ENCODE data around the gene CTNNA3.

The CTNNA3 gene

DNA sequence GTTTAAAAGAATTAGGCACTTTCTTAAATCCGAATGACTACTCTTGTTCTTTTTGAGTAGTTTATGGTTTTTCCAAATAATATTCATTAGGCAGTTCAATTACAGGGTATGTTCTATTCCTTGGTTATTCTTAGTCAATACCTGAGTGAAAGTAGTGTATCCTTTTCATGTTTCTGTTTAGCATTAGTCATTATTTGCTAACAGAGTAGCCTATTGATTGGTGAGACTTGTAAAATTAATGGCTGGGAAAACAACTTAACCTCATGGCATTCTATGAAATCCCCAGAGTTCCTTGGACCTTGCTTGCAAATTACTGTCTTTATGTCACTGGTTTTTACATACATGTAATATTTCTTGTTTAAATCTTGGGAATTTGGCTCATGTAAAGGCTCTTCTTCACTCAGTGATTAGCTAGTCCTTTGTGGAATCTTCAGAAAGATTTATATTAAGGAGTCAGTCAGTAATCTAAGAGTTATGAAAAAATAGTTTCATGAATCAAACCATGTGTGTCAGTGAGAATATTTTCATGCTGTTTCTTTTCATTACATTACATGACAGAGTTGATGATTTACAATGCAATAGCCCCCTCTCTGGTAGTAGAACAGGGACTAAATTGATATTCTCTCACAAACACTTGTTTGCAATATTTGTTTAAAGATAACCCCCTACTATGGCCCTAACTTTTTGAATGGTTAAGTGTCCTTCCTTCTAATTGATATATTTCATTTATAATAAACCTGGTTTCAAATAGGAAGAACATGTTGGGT is 851.6 kb downstream of the CTNNA3 start:
- Histone ChIP-seq H3K9ac (ENCODE audit: low read depth in 1 of 2, low read length in 2 of 2) (no peak overlapping the region), H3K27me3 (ENCODE audit: control insufficient read depth in 1 of 2, insufficient read depth in 2 of 2, low read length in 2 of 2) (no peaks in the 10 kb centered on the region), H3K4me3 (ENCODE audit: low read depth in 1 of 2, low read length in 2 of 2) (no peak overlapping the region), H3K36me3 (ENCODE audit: control insufficient read depth in 1 of 2, insufficient read depth in 2 of 2, low read length in 2 of 2) (no peaks in the 10 kb centered on the region), H3K9me3 (ENCODE audit: control insufficient read depth in 1 of 2, low read length in 2 of 2) (no peaks in the 10 kb centered on the region), H3K4me1 (ENCODE audit: control insufficient read depth in 1 of 2, insufficient read depth in 2 of 2, low read length in 2 of 2) (peaks cover 0 to 3% of the 10 kb centered on the region in 2 donors), H3K27ac (ENCODE audit: low read depth, low read length) (no peak overlapping the region)

DNA sequence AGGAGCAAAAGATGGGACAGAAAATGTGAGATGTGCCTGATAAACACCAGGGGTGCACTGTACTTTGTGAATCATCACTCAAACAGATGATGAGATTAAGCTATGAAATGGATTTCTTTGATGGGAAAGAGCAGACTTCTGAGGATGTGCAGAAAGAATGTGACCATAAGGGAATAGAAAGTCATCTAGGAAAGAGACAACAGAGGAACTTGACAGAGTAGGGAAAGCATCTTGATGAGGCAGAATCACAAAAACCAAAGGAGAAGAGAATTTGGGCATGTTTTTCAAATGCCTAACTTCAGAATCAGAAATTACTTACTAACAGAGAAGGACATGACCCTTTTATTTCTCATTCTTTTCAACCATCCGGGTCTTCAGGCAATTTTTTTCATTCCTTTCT is 852.6 kb downstream of the CTNNA3 start:
- H3K9me3 ChIP-seq (ENCODE audit: control insufficient read depth in 1 of 2, low read length in 2 of 2): no peaks in the 10 kb centered on the region
- peaks cover 0 to 3% of the 10 kb centered on the region in 2 donors for H3K4me1 ChIP-seq (ENCODE audit: control insufficient read depth in 1 of 2, insufficient read depth in 2 of 2, low read length in 2 of 2)
- no peak overlapping the region for H3K9ac ChIP-seq (ENCODE audit: low read depth in 1 of 2, low read length in 2 of 2)
- H3K36me3 ChIP-seq (ENCODE audit: control insufficient read depth in 1 of 2, insufficient read depth in 2 of 2, low read length in 2 of 2): no peaks in the 10 kb centered on the region
- no peaks in the 10 kb centered on the region for H3K27me3 ChIP-seq (ENCODE audit: control insufficient read depth in 1 of 2, insufficient read depth in 2 of 2, low read length in 2 of 2)
- H3K27ac ChIP-seq (ENCODE audit: low read depth, low read length): no peak overlapping the region
- H3K4me3 ChIP-seq (ENCODE audit: low read depth in 1 of 2, low read length in 2 of 2): no peak overlapping the region

DNA sequence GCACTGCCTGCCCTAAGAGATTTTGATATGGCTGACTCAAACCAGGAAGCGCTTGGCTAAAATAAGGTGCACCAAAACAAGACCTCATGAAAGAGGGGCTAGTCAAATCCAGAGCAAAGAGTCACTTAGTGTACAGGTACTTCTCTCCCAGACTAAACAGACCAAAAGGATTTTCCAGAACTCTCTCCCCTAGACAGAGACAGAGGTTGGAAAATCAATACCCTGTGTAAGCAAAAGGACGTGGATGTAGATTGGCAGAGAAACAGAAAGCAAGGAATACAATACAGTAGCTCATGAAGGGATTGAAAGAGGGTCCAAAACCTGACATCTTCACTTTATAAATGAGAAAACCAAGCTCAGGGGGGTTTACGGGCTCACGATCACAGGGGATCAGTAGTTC is 853.1 kb downstream of the CTNNA3 start:
- Histone ChIP-seq H3K27ac (ENCODE audit: low read depth, low read length) (no peak overlapping the region), H3K9ac (ENCODE audit: low read depth in 1 of 2, low read length in 2 of 2) (no peak overlapping the region), H3K4me1 (ENCODE audit: control insufficient read depth in 1 of 2, insufficient read depth in 2 of 2, low read length in 2 of 2) (peaks cover 0 to 3% of the 10 kb centered on the region in 2 donors), H3K4me3 (ENCODE audit: low read depth in 1 of 2, low read length in 2 of 2) (no peak overlapping the region), H3K27me3 (ENCODE audit: control insufficient read depth in 1 of 2, insufficient read depth in 2 of 2, low read length in 2 of 2) (no peaks in the 10 kb centered on the region), H3K36me3 (ENCODE audit: control insufficient read depth in 1 of 2, insufficient read depth in 2 of 2, low read length in 2 of 2) (no peaks in the 10 kb centered on the region), H3K9me3 (ENCODE audit: control insufficient read depth in 1 of 2, low read length in 2 of 2) (no peaks in the 10 kb centered on the region)

DNA sequence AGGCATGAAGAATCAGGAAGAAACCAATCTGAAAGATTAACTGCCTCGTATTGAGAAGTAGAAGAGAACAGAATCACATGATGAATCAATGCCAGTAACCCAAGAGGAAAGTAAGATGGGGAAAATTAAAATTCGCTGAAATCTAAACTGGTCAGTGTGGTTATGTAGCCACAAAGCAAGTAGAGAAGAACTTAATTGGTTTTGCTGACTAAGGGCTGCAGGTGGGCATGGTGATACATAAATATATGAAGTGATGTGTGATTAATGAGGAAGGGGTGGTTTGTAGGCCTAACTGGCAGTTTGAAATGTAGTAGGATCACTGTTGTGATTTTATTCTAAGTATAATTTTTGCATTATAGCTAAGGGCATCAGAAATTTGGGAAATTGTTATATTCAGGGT is 853.6 kb downstream of the CTNNA3 start:
- H3K4me3 ChIP-seq (ENCODE audit: low read depth in 1 of 2, low read length in 2 of 2): no peak overlapping the region
- H3K36me3 ChIP-seq (ENCODE audit: control insufficient read depth in 1 of 2, insufficient read depth in 2 of 2, low read length in 2 of 2): no peaks in the 10 kb centered on the region
- peaks cover 0 to 3% of the 10 kb centered on the region in 2 donors for H3K4me1 ChIP-seq (ENCODE audit: control insufficient read depth in 1 of 2, insufficient read depth in 2 of 2, low read length in 2 of 2)
- no peaks in the 10 kb centered on the region for H3K27me3 ChIP-seq (ENCODE audit: control insufficient read depth in 1 of 2, insufficient read depth in 2 of 2, low read length in 2 of 2)
- H3K27ac ChIP-seq (ENCODE audit: low read depth, low read length): no peak overlapping the region
- no peaks in the 10 kb centered on the region for H3K9me3 ChIP-seq (ENCODE audit: control insufficient read depth in 1 of 2, low read length in 2 of 2)
- H3K9ac ChIP-seq (ENCODE audit: low read depth in 1 of 2, low read length in 2 of 2): no peak overlapping the region

DNA sequence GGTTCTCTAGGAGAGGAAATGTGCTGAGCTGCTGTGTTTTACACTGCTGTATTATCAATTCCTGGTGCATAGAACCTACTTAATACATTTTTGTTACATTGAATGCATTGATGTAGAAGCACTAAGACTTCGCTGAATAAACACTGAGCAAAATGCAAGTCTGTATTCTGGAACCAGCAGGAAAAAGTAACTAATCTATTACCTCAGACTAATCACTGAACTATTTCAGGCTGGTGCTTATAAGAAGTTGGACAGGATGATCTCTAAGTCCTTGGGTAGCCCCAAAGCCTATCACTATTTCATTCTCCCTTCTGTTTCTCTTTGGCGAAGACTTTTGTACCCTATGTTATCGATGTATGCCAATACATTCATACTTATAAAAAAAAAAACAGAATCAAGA is 857.3 kb downstream of the CTNNA3 start:
- H3K9me3 ChIP-seq (ENCODE audit: control insufficient read depth in 1 of 2, low read length in 2 of 2): no peaks in the 10 kb centered on the region
- H3K27ac ChIP-seq (ENCODE audit: low read depth, low read length): no peak overlapping the region
- H3K36me3 ChIP-seq (ENCODE audit: control insufficient read depth in 1 of 2, insufficient read depth in 2 of 2, low read length in 2 of 2): no peaks in the 10 kb centered on the region
- H3K4me1 ChIP-seq (ENCODE audit: control insufficient read depth in 1 of 2, insufficient read depth in 2 of 2, low read length in 2 of 2): peaks cover 0 to 3% of the 10 kb centered on the region in 2 donors
- no peaks in the 10 kb centered on the region for H3K27me3 ChIP-seq (ENCODE audit: control insufficient read depth in 1 of 2, insufficient read depth in 2 of 2, low read length in 2 of 2)
- no peak overlapping the region for H3K9ac ChIP-seq (ENCODE audit: low read depth in 1 of 2, low read length in 2 of 2)
- H3K4me3 ChIP-seq (ENCODE audit: low read depth in 1 of 2, low read length in 2 of 2): no peak overlapping the region

DNA sequence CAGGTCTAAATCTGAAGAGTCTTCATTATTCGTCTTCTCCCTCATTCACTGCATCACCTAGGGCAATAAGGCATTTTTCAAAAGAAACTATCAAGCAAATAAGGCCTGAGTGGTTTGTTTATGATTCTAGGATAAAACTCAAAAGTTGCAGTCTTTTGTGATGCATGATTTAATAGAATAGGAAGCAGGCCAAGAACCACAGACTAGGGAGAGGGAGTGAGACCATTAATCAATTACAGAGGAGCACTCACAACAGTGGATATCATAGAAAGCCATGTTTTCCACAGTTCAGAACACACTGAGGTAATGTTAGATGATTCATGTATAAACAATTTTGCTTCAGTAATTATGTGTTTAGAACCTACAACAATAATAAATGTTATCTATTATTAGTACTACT is 858.0 kb downstream of the CTNNA3 start:
- H3K9ac ChIP-seq (ENCODE audit: low read depth in 1 of 2, low read length in 2 of 2): no peak overlapping the region
- peaks cover 0 to 3% of the 10 kb centered on the region in 2 donors for H3K4me1 ChIP-seq (ENCODE audit: control insufficient read depth in 1 of 2, insufficient read depth in 2 of 2, low read length in 2 of 2)
- H3K27me3 ChIP-seq (ENCODE audit: control insufficient read depth in 1 of 2, insufficient read depth in 2 of 2, low read length in 2 of 2): no peaks in the 10 kb centered on the region
- H3K9me3 ChIP-seq (ENCODE audit: control insufficient read depth in 1 of 2, low read length in 2 of 2): no peaks in the 10 kb centered on the region
- H3K27ac ChIP-seq (ENCODE audit: low read depth, low read length): no peak overlapping the region
- H3K36me3 ChIP-seq (ENCODE audit: control insufficient read depth in 1 of 2, insufficient read depth in 2 of 2, low read length in 2 of 2): no peaks in the 10 kb centered on the region
- H3K4me3 ChIP-seq (ENCODE audit: low read depth in 1 of 2, low read length in 2 of 2): no peak overlapping the region

DNA sequence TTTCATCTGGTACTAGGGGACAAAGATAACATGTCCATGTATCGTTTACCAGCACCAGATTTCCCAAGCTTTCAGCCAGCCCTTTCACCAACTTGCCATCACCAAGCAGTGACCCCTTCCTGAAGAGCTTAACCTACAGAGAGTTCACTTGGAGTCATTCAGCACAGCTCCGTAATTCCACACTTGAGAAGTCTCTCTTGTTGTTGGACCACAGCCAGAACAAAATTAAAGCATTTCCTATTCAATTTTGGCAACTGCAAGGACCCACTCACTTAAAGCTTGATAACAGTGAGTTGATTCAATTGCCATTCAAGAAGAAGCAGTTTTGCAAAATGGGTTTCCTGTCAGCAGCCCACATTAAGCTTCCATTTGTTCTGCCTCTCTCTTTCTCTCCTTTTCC is 858.7 kb downstream of the CTNNA3 start:
- H3K36me3 ChIP-seq (ENCODE audit: control insufficient read depth in 1 of 2, insufficient read depth in 2 of 2, low read length in 2 of 2): no peaks in the 10 kb centered on the region
- no peaks in the 10 kb centered on the region for H3K27me3 ChIP-seq (ENCODE audit: control insufficient read depth in 1 of 2, insufficient read depth in 2 of 2, low read length in 2 of 2)
- no peak overlapping the region for H3K4me3 ChIP-seq (ENCODE audit: low read depth in 1 of 2, low read length in 2 of 2)
- H3K9me3 ChIP-seq (ENCODE audit: control insufficient read depth in 1 of 2, low read length in 2 of 2): no peaks in the 10 kb centered on the region
- H3K9ac ChIP-seq (ENCODE audit: low read depth in 1 of 2, low read length in 2 of 2): no peak overlapping the region
- H3K4me1 ChIP-seq (ENCODE audit: control insufficient read depth in 1 of 2, insufficient read depth in 2 of 2, low read length in 2 of 2): peaks cover 0 to 3% of the 10 kb centered on the region in 2 donors
- H3K27ac ChIP-seq (ENCODE audit: low read depth, low read length): no peak overlapping the region

DNA sequence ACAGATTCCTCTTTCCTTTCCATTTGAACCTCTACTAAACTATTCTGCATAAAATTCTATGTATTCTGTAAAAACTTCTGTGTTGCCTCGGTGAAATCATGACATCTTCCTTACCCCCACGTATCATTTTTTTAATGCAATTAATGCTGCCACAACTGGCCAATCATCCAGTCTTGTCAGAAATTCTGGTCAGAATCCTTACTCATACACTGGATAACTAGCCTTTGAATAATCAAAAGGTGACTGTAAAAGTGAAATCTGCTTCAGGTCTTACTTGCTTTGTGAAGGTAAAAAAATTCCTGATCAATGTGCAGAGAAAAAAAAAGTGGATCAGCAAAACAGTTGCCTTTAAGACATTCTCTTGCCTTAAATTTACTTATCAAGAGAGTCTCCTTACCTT is 859.2 kb downstream of the CTNNA3 start:
- Histone ChIP-seq H3K27ac (ENCODE audit: low read depth, low read length) (no peak overlapping the region), H3K36me3 (ENCODE audit: control insufficient read depth in 1 of 2, insufficient read depth in 2 of 2, low read length in 2 of 2) (no peaks in the 10 kb centered on the region), H3K4me3 (ENCODE audit: low read depth in 1 of 2, low read length in 2 of 2) (no peak overlapping the region), H3K4me1 (ENCODE audit: control insufficient read depth in 1 of 2, insufficient read depth in 2 of 2, low read length in 2 of 2) (peaks cover 0 to 3% of the 10 kb centered on the region in 2 donors), H3K9ac (ENCODE audit: low read depth in 1 of 2, low read length in 2 of 2) (no peak overlapping the region), H3K9me3 (ENCODE audit: control insufficient read depth in 1 of 2, low read length in 2 of 2) (no peaks in the 10 kb centered on the region), H3K27me3 (ENCODE audit: control insufficient read depth in 1 of 2, insufficient read depth in 2 of 2, low read length in 2 of 2) (no peaks in the 10 kb centered on the region)

DNA sequence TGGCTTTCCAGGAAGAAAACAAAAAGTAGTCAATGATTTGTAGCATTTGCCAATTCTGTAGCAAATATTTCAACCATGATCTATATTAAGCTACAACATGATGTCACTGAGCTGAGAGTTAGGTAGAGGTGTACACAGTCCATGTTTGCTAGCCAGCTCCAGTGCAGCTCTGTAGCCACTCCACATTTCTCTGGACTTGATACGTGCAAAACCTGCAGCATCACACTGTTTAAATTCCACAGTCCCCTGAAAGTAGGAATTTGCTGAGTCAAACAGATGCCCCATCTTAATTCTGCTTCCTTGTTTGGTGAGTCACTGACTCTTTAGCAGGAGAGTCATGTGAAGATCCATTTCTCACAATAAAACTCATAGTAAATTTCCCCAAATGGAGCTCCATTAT is 859.9 kb downstream of the CTNNA3 start:
- Histone ChIP-seq H3K4me3 (ENCODE audit: low read depth in 1 of 2, low read length in 2 of 2) (no peak overlapping the region), H3K9me3 (ENCODE audit: control insufficient read depth in 1 of 2, low read length in 2 of 2) (no peaks in the 10 kb centered on the region), H3K9ac (ENCODE audit: low read depth in 1 of 2, low read length in 2 of 2) (no peak overlapping the region), H3K4me1 (ENCODE audit: control insufficient read depth in 1 of 2, insufficient read depth in 2 of 2, low read length in 2 of 2) (no peaks in the 10 kb centered on the region), H3K36me3 (ENCODE audit: control insufficient read depth in 1 of 2, insufficient read depth in 2 of 2, low read length in 2 of 2) (no peaks in the 10 kb centered on the region), H3K27ac (ENCODE audit: low read depth, low read length) (no peak overlapping the region), H3K27me3 (ENCODE audit: control insufficient read depth in 1 of 2, insufficient read depth in 2 of 2, low read length in 2 of 2) (no peaks in the 10 kb centered on the region)

DNA sequence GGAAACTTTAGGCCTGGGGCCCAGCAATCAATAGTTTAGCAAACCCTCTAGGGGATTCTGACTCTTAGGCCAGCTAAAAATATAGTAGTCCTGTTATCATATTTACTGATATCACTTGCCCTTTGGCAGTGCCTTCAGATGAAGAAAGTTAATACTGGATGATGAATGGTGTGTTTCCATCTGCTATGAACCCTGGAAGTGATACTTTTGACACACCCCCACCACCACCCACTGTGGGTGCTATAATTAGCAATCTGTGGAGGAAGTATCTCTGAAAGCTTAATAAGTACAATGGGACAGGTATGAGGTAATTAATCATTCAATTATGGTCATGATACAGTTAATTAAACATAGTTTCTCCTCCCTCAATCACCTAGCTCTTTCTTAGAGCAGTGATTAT is 860.6 kb downstream of the CTNNA3 start:
- no peak overlapping the region for H3K4me3 ChIP-seq (ENCODE audit: low read depth in 1 of 2, low read length in 2 of 2)
- no peaks in the 10 kb centered on the region for H3K36me3 ChIP-seq (ENCODE audit: control insufficient read depth in 1 of 2, insufficient read depth in 2 of 2, low read length in 2 of 2)
- no peaks in the 10 kb centered on the region for H3K4me1 ChIP-seq (ENCODE audit: control insufficient read depth in 1 of 2, insufficient read depth in 2 of 2, low read length in 2 of 2)
- H3K9me3 ChIP-seq (ENCODE audit: control insufficient read depth in 1 of 2, low read length in 2 of 2): no peaks in the 10 kb centered on the region
- no peak overlapping the region for H3K9ac ChIP-seq (ENCODE audit: low read depth in 1 of 2, low read length in 2 of 2)
- H3K27me3 ChIP-seq (ENCODE audit: control insufficient read depth in 1 of 2, insufficient read depth in 2 of 2, low read length in 2 of 2): no peaks in the 10 kb centered on the region
- H3K27ac ChIP-seq (ENCODE audit: low read depth, low read length): no peak overlapping the region

All from duodenal mucosa (tissue), 2 donors.